AG09309 (cell line): ENCODE data around the gene NRXN3.

Experiments
- DNase-seq: peaks from one replicate; pipeline ENCODE4 v3.0.0-alpha.2; 2010; ENCODE audit warnings: low read depth
- H3K4me3 ChIP-seq: 2 replicates; pipeline ENCODE4 v1.5.1; 2011; ENCODE audit warnings: mild to moderate bottlenecking, low read depth, low read length, moderate library complexity; ENCODE audit not compliant: control insufficient read depth
- TF ChIP-seq, protein P1 (sequence below): IDR thresholded peaks from 2 replicates; pipeline ENCODE4 v1.5.1; 2011; ENCODE audit warnings: mild to moderate bottlenecking, low read depth, low read length, inconsistent platforms; ENCODE audit not compliant: insufficient read depth, control insufficient read depth; ENCODE audit errors: missing control alignments

NRXN3 gene

DNA sequence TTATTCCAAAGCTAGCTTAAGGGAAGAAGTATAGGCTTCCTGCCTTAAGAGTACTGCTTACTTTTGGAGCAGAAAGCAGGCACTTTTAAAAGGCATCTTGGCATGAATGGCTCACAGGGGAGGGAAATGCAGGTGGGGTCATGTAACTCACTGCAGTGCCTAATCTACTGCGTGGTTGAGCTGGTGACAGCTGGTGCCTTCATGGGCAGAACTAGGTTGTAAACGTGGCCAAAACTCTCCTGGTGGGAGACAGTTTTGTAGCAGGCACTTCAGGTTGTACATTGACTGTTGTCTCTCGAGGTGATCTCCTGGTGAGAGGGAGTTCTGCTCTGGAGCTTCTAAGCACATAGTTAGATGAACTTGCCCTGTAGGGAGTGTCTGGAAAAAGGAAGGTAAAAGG lies 1078.6 kb downstream of the NRXN3 start:
- DNase-seq, result no peak
- TF ChIP-seq, protein P1, sequence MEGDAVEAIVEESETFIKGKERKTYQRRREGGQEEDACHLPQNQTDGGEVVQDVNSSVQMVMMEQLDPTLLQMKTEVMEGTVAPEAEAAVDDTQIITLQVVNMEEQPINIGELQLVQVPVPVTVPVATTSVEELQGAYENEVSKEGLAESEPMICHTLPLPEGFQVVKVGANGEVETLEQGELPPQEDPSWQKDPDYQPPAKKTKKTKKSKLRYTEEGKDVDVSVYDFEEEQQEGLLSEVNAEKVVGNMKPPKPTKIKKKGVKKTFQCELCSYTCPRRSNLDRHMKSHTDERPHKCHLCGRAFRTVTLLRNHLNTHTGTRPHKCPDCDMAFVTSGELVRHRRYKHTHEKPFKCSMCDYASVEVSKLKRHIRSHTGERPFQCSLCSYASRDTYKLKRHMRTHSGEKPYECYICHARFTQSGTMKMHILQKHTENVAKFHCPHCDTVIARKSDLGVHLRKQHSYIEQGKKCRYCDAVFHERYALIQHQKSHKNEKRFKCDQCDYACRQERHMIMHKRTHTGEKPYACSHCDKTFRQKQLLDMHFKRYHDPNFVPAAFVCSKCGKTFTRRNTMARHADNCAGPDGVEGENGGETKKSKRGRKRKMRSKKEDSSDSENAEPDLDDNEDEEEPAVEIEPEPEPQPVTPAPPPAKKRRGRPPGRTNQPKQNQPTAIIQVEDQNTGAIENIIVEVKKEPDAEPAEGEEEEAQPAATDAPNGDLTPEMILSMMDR, result no peak
- no peak overlapping the region for H3K4me3 ChIP-seq

DNA sequence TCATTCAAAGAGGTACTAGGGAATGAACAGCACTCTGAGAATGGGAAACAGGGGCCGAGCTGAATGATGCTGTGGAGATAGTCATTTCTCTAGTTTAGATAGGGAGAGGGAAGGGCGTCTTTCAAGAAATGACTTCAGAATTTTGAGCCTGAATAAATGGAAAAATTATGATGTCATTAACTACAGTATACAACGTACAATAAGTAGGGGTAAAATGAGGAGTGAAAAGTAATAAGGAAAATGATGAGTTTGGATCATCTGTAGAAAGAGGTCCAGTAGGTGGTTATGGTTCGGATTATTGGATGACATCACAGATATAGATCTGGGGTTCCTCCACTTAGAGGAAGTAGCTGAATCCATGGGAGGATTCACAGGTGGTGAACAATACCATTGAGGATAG lies 1081.1 kb downstream of the NRXN3 start:
- TF ChIP-seq, protein P1, result no peak
- H3K4me3 ChIP-seq, result no peak overlapping the region
- DNase-seq, result no peak

DNA sequence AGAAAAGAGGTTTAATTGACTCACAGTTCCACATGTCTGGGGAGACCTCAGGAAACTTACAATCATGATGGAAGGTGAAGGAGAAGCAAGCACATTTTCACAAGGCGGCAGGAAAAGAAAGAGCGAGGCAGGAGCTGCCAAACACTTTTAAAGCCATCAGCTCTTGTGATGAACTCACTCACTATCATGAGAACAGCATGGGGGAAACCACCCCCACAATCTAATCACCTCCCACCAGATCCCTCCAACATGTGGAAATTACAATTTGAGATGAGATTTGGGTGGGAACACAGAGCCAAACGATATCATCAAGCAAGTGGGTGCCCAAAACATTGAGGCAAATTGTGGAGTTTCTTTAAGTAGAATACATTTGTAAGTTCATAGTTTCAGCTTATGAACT lies 1083.4 kb downstream of the NRXN3 start:
- no peak for DNase-seq
- TF ChIP-seq, protein P1, result no peak
- no peak overlapping the region for H3K4me3 ChIP-seq

DNA sequence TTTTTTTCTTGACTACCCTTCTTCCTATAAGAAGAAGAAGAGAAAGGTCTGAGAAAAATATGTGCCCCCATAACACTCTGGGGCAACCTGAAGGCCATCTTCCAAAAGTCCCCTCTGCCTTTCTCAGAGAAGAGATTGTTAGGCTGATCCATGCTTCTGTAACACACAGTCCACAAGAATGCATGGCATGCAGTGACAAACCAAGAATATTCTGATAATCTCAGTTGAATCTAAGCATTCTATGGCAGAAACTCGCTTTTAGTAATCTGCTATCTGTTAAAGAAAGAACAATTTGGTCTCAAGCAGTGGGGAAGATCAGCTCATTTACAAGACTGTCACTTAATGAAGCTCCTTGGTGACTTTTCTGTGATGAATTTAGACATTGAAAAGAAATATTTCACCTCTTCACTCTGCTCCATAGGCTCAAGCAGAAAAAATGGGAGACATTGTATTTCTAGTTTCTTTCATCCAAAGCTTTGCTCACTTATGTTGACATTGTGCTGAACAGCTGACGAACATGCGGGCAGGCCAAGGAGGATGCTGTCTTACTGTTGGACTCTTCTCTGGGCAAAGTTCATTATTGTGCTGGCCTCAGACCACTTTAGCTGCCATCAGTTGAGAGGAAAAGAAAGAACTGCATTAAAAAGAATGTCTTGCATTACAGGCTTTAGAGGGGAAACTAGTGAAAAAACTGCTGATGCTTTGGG lies 1084.0 kb downstream of the NRXN3 start:
- DNase-seq, result peak; percentile 7
- TF ChIP-seq, protein P1, result no peak
- no peak overlapping the region for H3K4me3 ChIP-seq

DNA sequence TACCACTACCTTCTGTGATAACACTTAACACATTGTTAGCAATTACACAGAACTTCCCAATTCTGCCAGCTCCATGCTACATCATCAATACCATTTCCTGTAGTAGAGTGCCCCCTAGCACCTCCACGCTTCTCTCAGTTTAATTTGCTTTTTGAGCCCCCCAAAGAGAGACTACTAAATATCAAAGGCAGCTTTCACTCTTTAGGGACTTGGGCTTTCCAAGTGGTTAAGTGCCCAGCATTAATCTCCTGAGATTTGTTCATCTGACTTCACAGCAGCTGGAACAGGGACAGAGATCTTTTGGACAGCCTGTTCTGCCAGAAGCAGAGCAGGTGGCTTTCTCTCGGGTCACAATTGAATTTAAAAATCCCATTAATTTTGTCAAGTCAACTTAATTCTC lies 1086.2 kb downstream of the NRXN3 start:
- TF ChIP-seq, protein P1, result no peak
- no peak overlapping the region for H3K4me3 ChIP-seq
- no peak for DNase-seq

DNA sequence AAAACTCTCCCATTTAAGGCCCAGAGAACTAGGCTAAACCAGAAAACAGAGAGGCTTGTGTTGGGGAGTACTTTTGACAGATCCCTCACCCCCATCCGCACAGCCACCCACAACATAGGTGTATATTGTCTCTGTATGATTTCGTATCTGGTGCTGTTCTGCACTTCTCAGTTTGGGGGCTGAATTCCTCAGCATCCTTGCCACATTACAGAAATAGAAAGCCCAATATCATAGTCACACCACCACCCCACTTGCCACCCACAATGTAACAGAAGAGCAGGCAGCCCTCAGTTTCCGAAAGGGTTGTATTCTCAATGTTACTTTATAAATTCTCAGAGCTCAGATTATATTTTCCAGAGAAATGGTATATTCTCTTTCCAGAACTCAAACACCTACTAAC lies 1090.2 kb downstream of the NRXN3 start:
- no peak overlapping the region for H3K4me3 ChIP-seq
- TF ChIP-seq, protein P1, result no peak
- no peak for DNase-seq
